Neural cell (in vitro differentiated cells): ENCODE data around the gene DNAH7.

ENCODE experiments used
- EP300 ChIP-seq: fragments of 450-650 bp; conservative IDR thresholded peaks from 2 replicates; pipeline ENCODE4 v1.6.1; 2014; ENCODE audit warnings: antibody characterized with exemption, mild to moderate bottlenecking, moderate library complexity; ENCODE audit not compliant: poor library complexity, severe bottlenecking
- EZH2 ChIP-seq: fragments of 200-600, 300-800 bp; shearing (Covaris generic), sonication (generic); IDR thresholded peaks from 2 replicates; pipeline ENCODE4 v1.6.1; 2014; ENCODE audit warnings: antibody characterized with exemption, low read length, borderline replicate concordance, mild to moderate bottlenecking; ENCODE audit not compliant: insufficient read depth, poor library complexity, severe bottlenecking
- MXI1 ChIP-seq: fragments of 450-650 bp; conservative IDR thresholded peaks from 2 replicates; pipeline ENCODE4 v1.6.1; 2014; ENCODE audit warnings: antibody characterized with exemption, mild to moderate bottlenecking; ENCODE audit not compliant: poor library complexity, severe bottlenecking
- POLR2AphosphoS5 ChIP-seq: IDR thresholded peaks from 2 replicates; pipeline ENCODE4 v1.6.1; 2012
- RAD21 ChIP-seq: fragments of 450-650 bp; conservative IDR thresholded peaks from 2 replicates; pipeline ENCODE4 v1.6.1; 2014; ENCODE audit warnings: antibody characterized with exemption, mild to moderate bottlenecking, moderate library complexity
- TAF1 ChIP-seq: IDR thresholded peaks from 2 replicates; pipeline ENCODE4 v1.6.1; 2012; ENCODE audit warnings: low read depth
- TF ChIP-seq, protein P1 (sequence below): fragments of 450-650 bp; IDR thresholded peaks from 2 replicates; pipeline ENCODE4 v1.5.1; 2014; ENCODE audit warnings: antibody characterized with exemption, mild to moderate bottlenecking, moderate library complexity; ENCODE audit not compliant: poor library complexity, severe bottlenecking

DNA sequence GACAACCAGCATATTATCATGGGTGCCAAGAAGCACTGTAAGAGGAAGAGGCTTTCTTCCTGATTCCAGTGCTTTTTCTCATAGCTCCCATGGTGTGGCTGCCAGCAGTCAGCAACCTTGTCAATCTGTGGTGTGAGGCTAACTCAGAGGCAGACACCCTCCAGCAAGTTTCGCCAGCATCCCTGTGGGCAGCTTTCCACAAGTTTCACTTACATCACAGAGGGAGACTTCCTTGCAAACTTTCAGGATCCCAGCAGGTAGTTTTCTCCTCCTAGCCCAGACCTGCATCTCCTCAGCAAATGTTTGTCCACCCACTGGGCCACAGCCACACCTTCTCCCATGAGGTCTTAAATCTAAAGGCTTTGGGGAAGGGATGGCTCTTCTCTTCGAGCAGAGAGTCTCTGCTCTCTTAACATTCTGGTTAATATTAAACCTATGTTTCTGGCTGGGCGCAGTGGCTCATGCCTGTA is 9.1 kb downstream of the DNAH7 start:
- TF ChIP-seq, protein P1, sequence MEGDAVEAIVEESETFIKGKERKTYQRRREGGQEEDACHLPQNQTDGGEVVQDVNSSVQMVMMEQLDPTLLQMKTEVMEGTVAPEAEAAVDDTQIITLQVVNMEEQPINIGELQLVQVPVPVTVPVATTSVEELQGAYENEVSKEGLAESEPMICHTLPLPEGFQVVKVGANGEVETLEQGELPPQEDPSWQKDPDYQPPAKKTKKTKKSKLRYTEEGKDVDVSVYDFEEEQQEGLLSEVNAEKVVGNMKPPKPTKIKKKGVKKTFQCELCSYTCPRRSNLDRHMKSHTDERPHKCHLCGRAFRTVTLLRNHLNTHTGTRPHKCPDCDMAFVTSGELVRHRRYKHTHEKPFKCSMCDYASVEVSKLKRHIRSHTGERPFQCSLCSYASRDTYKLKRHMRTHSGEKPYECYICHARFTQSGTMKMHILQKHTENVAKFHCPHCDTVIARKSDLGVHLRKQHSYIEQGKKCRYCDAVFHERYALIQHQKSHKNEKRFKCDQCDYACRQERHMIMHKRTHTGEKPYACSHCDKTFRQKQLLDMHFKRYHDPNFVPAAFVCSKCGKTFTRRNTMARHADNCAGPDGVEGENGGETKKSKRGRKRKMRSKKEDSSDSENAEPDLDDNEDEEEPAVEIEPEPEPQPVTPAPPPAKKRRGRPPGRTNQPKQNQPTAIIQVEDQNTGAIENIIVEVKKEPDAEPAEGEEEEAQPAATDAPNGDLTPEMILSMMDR, result no peak
- TF ChIP-seq TAF1 (no peak), MXI1 (no peak), EZH2 (no peak), EP300 (no peak), POLR2AphosphoS5 (no peak), RAD21 (no peak)
